NCI-H2081 treated with DMSO at 0.1 percent for 48 hours (cell line): ENCODE results near the gene FAM168B.

Source experiments
- DNase-seq: peaks from one replicate; lab custom pipeline; 2025; lab: John Stamatoyannopoulos, UW

FAM168B gene

DNA sequence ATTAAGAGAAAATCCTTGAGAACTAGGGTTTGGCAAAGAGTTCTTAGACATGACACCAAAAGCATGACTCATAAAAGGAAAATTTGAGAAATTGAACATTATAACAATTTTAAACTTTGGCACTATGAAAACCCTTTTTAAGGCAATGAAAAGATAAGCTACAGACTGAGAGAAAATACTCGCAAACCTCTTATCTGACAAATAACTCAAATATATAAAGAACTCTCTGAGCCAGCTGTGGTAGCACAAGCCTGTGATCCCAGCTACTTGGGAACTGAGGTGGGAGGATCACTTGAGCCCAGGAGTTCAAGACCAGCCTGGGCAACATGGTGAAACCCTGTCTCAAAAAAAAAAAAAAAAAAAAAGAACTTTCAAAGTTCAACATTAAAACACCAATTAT, 70.5 kb downstream of the FAM168B start:
- no peak for DNase-seq

- no peak for DNase-seq
These were observed 76.2 kb downstream of the FAM168B start for GRCh38 chr2:131016826-131017741.

- DNase-seq: no peak
These were observed 77.5 kb downstream of the FAM168B start for GRCh38 chr2:131015764-131016163.

GRCh38 chr2:131014141-131014540, 79.1 kb downstream of the FAM168B start:
- no peak for DNase-seq

- no peak for DNase-seq
These were observed 81.8 kb downstream of the FAM168B start for GRCh38 chr2:131011486-131011885.

DNA sequence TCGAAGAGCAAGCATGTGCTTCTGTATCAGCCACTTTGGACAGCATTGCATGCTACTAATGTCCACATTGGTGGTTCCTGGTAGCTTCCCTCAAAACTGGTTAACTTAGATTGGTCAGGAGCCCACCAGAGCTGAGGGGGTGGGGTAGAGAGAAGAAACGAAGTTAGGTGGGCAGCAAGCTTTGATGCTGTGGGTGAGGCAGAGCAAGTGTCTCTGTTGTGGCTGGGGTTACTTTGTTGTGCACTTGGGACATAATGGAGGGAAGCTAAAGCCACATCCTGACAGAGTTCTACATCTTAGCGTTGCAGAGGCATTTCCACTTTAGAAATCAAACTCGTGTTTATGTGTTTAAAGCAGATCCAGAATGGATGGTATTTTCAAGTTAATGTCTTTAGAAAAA, 82.7 kb downstream of the FAM168B start:
- DNase-seq: no peak

- no peak for DNase-seq
These were observed 83.4 kb downstream of the FAM168B start for GRCh38 chr2:131009713-131010475.

DNA sequence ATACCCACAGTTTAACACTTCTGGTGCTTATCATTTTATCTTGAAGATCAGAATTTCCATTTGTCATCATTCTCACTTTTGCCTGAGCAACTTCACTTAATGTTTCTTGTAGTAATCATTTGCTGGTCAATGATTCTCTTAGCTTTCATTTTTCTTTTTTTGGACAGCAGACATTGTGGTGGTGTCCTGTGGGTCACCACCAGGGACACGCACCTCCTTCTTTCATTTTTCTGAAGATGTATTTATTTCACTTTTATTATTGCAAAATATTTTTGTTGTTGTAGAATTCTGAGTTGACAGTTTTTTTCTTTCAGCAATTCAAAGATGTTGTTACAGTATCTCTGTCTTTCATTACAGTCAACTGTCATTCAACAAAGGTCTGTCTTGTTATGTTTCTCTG, 84.3 kb downstream of the FAM168B start:
- no peak for DNase-seq

GRCh38 chr2:131006561-131006960, 86.7 kb downstream of the FAM168B start:
- DNase-seq: no peak

GRCh38 chr2:131005216-131005935, 87.9 kb downstream of the FAM168B start:
- no peak for DNase-seq

- DNase-seq: no peak
These were observed 88.6 kb downstream of the FAM168B start for GRCh38 chr2:131004446-131005209.

DNA sequence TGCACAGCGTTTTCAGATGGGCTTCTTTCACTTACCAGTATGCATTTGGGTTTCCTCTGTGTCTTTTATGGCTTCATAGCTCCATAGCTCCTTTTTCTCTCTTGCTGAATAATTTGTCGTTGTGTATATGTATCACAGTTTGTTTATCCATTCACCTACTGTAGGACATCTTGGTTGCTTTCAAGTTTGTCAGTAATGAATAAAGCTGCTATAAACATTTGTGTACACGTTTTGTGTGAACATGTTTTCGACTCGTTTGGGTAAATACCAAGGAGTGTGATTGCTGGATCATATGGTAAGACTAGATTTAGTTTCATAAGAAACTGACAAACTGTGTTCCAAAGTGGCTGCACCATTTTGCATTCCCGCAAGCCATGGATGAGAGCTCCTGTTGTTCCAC, 94.7 kb downstream of the FAM168B start:
- no peak for DNase-seq
